ENCODE results near the gene LRRC56. TPM values are rescaled to one million over a fixed set of nuclear protein-coding genes. Genes with fewer than 3 reads are reported as not detected.
A peak's percentile ranks its signal among the peaks of the same experiment; 100 is the strongest.
"Not testable (repeated sequence)": the region's sequence is repeated elsewhere in the genome, so short reads cannot be mapped to it uniquely, and the experiment has no call there.

Gene LRRC56
- total and polyA plus RNA-seq, 2 experiments from 2014 or later, result 0.40 to 1.6 TPM

- no peak for TF ChIP-seq EZH2 (IDR thresholded peaks at IDR 0.05; ENCODE audit: borderline replicate concordance)
- TF ChIP-seq CTCF (IDR thresholded peaks at IDR 0.05; ENCODE audit: poor library complexity), result no peak
- Histone ChIP-seq H3K36me3 (replicated peaks; ENCODE audit: insufficient read depth, low read depth) (no peaks in the 10 kb centered on the region), H4K20me1 (ENCODE audit: insufficient read depth, poor library complexity, severe bottlenecking) (no peaks in the 10 kb centered on the region), H2AFZ (no peak overlapping the region), H3K27ac (no peak overlapping the region), H3K9me3 (ENCODE audit: low read depth) (no peaks in the 10 kb centered on the region), H3K27me3 (no peaks in the 10 kb centered on the region), H3K79me2 (peaks cover 4% of the 10 kb centered on the region), H3K9me2 (replicated peaks; ENCODE audit: insufficient read depth) (no peaks in the 10 kb centered on the region), H3K4me3 (no peak overlapping the region), H3K4me1 (ENCODE audit: insufficient read depth) (no peaks in the 10 kb centered on the region), H3K4me2 (no peak overlapping the region)
- 93% methylated on average over 6 of the region's 6 CpGs for WGBS (ENCODE audit: low lambda C conversion rate, missing lambda C conversion rate)
- no peak for DNase-seq (ENCODE audit: low spot score)
These were observed 22.2 kb upstream of the LRRC56 start for GRCh38 chr11:515131-515530.

- no peaks in the 10 kb centered on the region for H3K9me3 ChIP-seq (ENCODE audit: low read depth)
- H3K4me3 ChIP-seq, result no peak overlapping the region
- H3K79me2 ChIP-seq, result no peaks in the 10 kb centered on the region
- 89% methylated on average over 4 of the region's 4 CpGs for WGBS (ENCODE audit: low lambda C conversion rate, missing lambda C conversion rate)
- H3K4me1 ChIP-seq (ENCODE audit: insufficient read depth), result no peaks in the 10 kb centered on the region
- H3K27me3 ChIP-seq, result no peaks in the 10 kb centered on the region
- H4K20me1 ChIP-seq (ENCODE audit: insufficient read depth, poor library complexity, severe bottlenecking), result no peaks in the 10 kb centered on the region
- TF ChIP-seq CTCF (IDR thresholded peaks at IDR 0.05; ENCODE audit: poor library complexity), result no peak
- no peak for TF ChIP-seq EZH2 (IDR thresholded peaks at IDR 0.05; ENCODE audit: borderline replicate concordance)
- no peak for TF ChIP-seq EZH2phosphoT487 (IDR thresholded peaks at IDR 0.05; ENCODE audit: low read depth, severe bottlenecking, unreplicated experiment)
- no peaks in the 10 kb centered on the region for H3K9me2 ChIP-seq (replicated peaks; ENCODE audit: insufficient read depth)
- H3K36me3 ChIP-seq (replicated peaks; ENCODE audit: insufficient read depth, low read depth), result no peaks in the 10 kb centered on the region
- no peak for DNase-seq (ENCODE audit: low spot score)
- H3K4me2 ChIP-seq, result no peak overlapping the region
- no peak overlapping the region for H2AFZ ChIP-seq
- H3K27ac ChIP-seq, result no peak overlapping the region
These were observed 20.9 kb upstream of the LRRC56 start for GRCh38 chr11:516400-516799.

- peak overlapping the region; percentile 92 for H3K27ac ChIP-seq
- WGBS (ENCODE audit: low lambda C conversion rate, missing lambda C conversion rate), result 98% methylated on average over 33 of the region's 43 CpGs
- H3K9me3 ChIP-seq (ENCODE audit: low read depth); H3K4me2 ChIP-seq; H3K4me3 ChIP-seq; DNase-seq (ENCODE audit: low spot score); H2AFZ ChIP-seq; H3K9me2 ChIP-seq (replicated peaks; ENCODE audit: insufficient read depth); H3K4me1 ChIP-seq (ENCODE audit: insufficient read depth); H3K27me3 ChIP-seq; H3K36me3 ChIP-seq (replicated peaks; ENCODE audit: insufficient read depth, low read depth); H4K20me1 ChIP-seq (ENCODE audit: insufficient read depth, poor library complexity, severe bottlenecking); H3K79me2 ChIP-seq: not testable (repeated sequence)
These were observed 20.2 kb upstream of the LRRC56 start for GRCh38 chr11:516918-517685.

GRCh38 chr11:518463-519202, 18.7 kb upstream of the LRRC56 start:
- Histone ChIP-seq H3K36me3 (replicated peaks; ENCODE audit: insufficient read depth, low read depth) (no peaks in the 10 kb centered on the region), H3K4me3 (no peak overlapping the region), H2AFZ (peak overlapping the region; percentile 41), H3K9me2 (replicated peaks; ENCODE audit: insufficient read depth) (no peaks in the 10 kb centered on the region), H3K79me2 (no peaks in the 10 kb centered on the region), H4K20me1 (ENCODE audit: insufficient read depth, poor library complexity, severe bottlenecking) (no peaks in the 10 kb centered on the region), H3K4me2 (peak overlapping the region; percentile 69), H3K27ac (peak overlapping the region; percentile 92), H3K27me3 (no peaks in the 10 kb centered on the region), H3K4me1 (ENCODE audit: insufficient read depth) (no peaks in the 10 kb centered on the region), H3K9me3 (ENCODE audit: low read depth) (no peaks in the 10 kb centered on the region)
- peak; percentile 94 for DNase-seq (ENCODE audit: low spot score)
- TF ChIP-seq EZH2 (IDR thresholded peaks at IDR 0.05; ENCODE audit: borderline replicate concordance) (no peak), CTCF (IDR thresholded peaks at IDR 0.05; ENCODE audit: poor library complexity) (peak; percentile 97), EZH2phosphoT487 (IDR thresholded peaks at IDR 0.05; ENCODE audit: low read depth, severe bottlenecking, unreplicated experiment) (no peak)
- WGBS (ENCODE audit: low lambda C conversion rate, missing lambda C conversion rate), result 31% methylated on average over 46 of the region's 74 CpGs

All from hepatocyte (in vitro differentiated cells).